K562 (cell line): ENCODE measurements around the gene VEZF1. TPM values are rescaled to one million over a fixed set of nuclear protein-coding genes. Genes with fewer than 3 reads are reported as not detected.

Source experiments
- ATAC-seq: fragments of 200-7000 bp; cut with Tn5 transposase; 3 replicates; pipeline ENCODE4 v1.9.1; 2020; ENCODE audit warnings: moderate library complexity
- BruUV-seq: library from RNA; stranded (reverse); fragments of 400-500 nt; replicated peaks from 2 replicates; lab custom pipeline; 2021; lab: Mats Ljungman, UMichigan
- CTCF ChIA-PET: fragments of 300-600 bp; formaldehyde crosslinking; extraction: SDS; loops from one replicate; lab custom pipeline; 2021; ENCODE audit warnings: low intra/inter-chr PET ratio; lab: Yijun Ruan, JAX
- POLR2A ChIA-PET: fragments of 300-600, 350-650 bp; sonication (Branson Sonifier 250); formaldehyde crosslinking; extraction: SDS; loops from one replicate; lab custom pipeline; 2021; ENCODE audit warnings: antibody characterized with exemption, inconsistent platforms; lab: Yijun Ruan, JAX
- DNase-seq, 4 experiments: peaks; one replicate each; pipeline versions ENCODE4 v3.0.0 to v3.0.0-alpha.2; 2011 to 2018; ENCODE audit warnings: low spot score in 3 of 4, mixed read lengths in 3 of 4; ENCODE audit errors: extremely low read depth in 1 of 4
- FAIRE-seq: peaks from 2 replicates; lab custom pipeline; 2011; peaks lifted over from hg19 to GRCh38; lab: Jason Lieb, UNC
- H2AFZ ChIP-seq: 2 replicates; pipeline ENCODE4 v1.6.0; 2011; ENCODE audit warnings: low read depth, low read length, control low read depth, inconsistent platforms
- H3K27ac ChIP-seq: fragments of 200-600 bp; 3 replicates; pipeline ENCODE4 v1.8.0; 2011; ENCODE audit warnings: low read depth, mild to moderate bottlenecking, control low read depth, inconsistent platforms, low read length, moderate library complexity, mixed read lengths; ENCODE audit errors: extremely low read depth
- H3K27me3 ChIP-seq, 2 experiments: fragments of 300-600 bp in 1 of 2; 2 replicates in 1 of 2; 3 replicates in 1 of 2; pipeline versions ENCODE4 v1.6.0 to v1.8.0; 2011; ENCODE audit warnings: inconsistent platforms in 2 of 2, low read length in 2 of 2, mild to moderate bottlenecking in 1 of 2, mixed read lengths in 1 of 2, moderate library complexity in 1 of 2; ENCODE audit not compliant: control insufficient read depth in 2 of 2, insufficient read depth in 2 of 2
- H3K36me3 ChIP-seq: fragments of 300-600 bp; 3 replicates; pipeline ENCODE4 v1.8.0; 2011; ENCODE audit warnings: mild to moderate bottlenecking, low read length, inconsistent platforms; ENCODE audit not compliant: control insufficient read depth, insufficient read depth
- H3K4me1 ChIP-seq, 2 experiments: fragments of 200-600 bp in 1 of 2; replicated peaks in 1 of 2; 2 replicates in 1 of 2; 3 replicates in 1 of 2; pipeline versions ENCODE4 v1.5.1 to v1.8.0; 2011; ENCODE audit warnings: inconsistent platforms in 2 of 2, low read length in 2 of 2, mild to moderate bottlenecking in 1 of 2, mixed read lengths in 1 of 2, moderate library complexity in 1 of 2; ENCODE audit not compliant: control insufficient read depth in 2 of 2, insufficient read depth in 2 of 2
- H3K4me2 ChIP-seq: 2 replicates; pipeline ENCODE4 v1.6.1; 2011; ENCODE audit warnings: low read length, control low read depth, inconsistent platforms, mixed read lengths; ENCODE audit not compliant: insufficient read depth
- H3K4me3 ChIP-seq: fragments of 200-600 bp; sonication (generic), shearing (Covaris generic); 2 replicates; pipeline ENCODE4 v1.5.1; 2016; ENCODE audit warnings: control low read depth, inconsistent platforms
- H3K79me2 ChIP-seq: fragments of 200-600 bp; 3 replicates; pipeline ENCODE4 v1.8.0; 2011; ENCODE audit warnings: low read length, inconsistent platforms; ENCODE audit not compliant: control insufficient read depth, insufficient read depth
- H3K9ac ChIP-seq, 2 experiments: 2 replicates each; pipeline versions ENCODE4 v1.6.0 to v1.6.1; 2011; ENCODE audit warnings: low read depth in 2 of 2, low read length in 2 of 2, control low read depth in 1 of 2, inconsistent platforms in 1 of 2, mild to moderate bottlenecking in 1 of 2, mixed read lengths in 1 of 2; ENCODE audit not compliant: insufficient read depth in 1 of 2
- H3K9me1 ChIP-seq: one replicate; pipeline ENCODE4 v1.6.0; 2011; ENCODE audit warnings: inconsistent platforms, mild to moderate bottlenecking, low read length, moderate library complexity; ENCODE audit not compliant: control insufficient read depth, insufficient read depth
- H3K9me3 ChIP-seq: replicated peaks from 2 replicates; pipeline ENCODE4 v1.5.1; 2011; ENCODE audit warnings: low read depth, low read length, inconsistent platforms; ENCODE audit not compliant: control insufficient read depth, insufficient read depth
- H4K20me1 ChIP-seq: replicated peaks from 2 replicates; pipeline ENCODE4 v1.6.1; 2011; ENCODE audit warnings: low read length, inconsistent platforms, mixed read lengths; ENCODE audit not compliant: control insufficient read depth, insufficient read depth
- KAT7 ChIP-seq: sonication (generic); formaldehyde crosslinking; IDR thresholded peaks from 2 replicates; pipeline ENCODE4 v1.8.0; 2022; ENCODE audit warnings: missing genetic modification reagents, mild to moderate bottlenecking, borderline replicate concordance
- MEIS2 ChIP-seq: fragments of 450-650 bp; IDR thresholded peaks from 2 replicates; pipeline ENCODE4 v1.6.1; 2014; ENCODE audit warnings: mild to moderate bottlenecking; ENCODE audit not compliant: partially characterized antibody
- ZNF174 ChIP-seq: fragments of 250-450 bp; sonication (Bioruptor Pico); IDR thresholded peaks from 2 replicates; pipeline ENCODE4 v1.4.0; 2020; ENCODE audit warnings: mild to moderate bottlenecking
- ZNF318 ChIP-seq, 2 experiments: fragments of 450-650 bp; IDR thresholded peaks; 2 replicates each; pipeline ENCODE4 v1.6.1; 2016; ENCODE audit warnings: mild to moderate bottlenecking in 2 of 2, borderline replicate concordance in 1 of 2, low read depth in 1 of 2, moderate library complexity in 1 of 2
- ZNF586 ChIP-seq: fragments of 450-650 bp; formaldehyde crosslinking; conservative IDR thresholded peaks from 2 replicates; pipeline ENCODE4 v1.4.0; 2020; ENCODE audit warnings: mild to moderate bottlenecking, moderate library complexity
- WGBS: fragments of 100-300 bp; shearing (Covaris generic); methylation state at CpG from one replicate; pipeline ENCODE4 v1.1.6; 2016; ENCODE audit warnings: low coverage, mixed read lengths; ENCODE audit not compliant: insufficient coverage; ENCODE audit errors: missing lambda C conversion rate; 5-methylcytosine and 5-hydroxymethylcytosine counted together
- in situ Hi-C: fragments of 300-500 bp; cut with MboI; formaldehyde crosslinking; loops from 4 replicates; pipeline ENCODE4 v1.15.0; 2018; ENCODE audit warnings: inconsistent platforms, mixed read lengths
- intact Hi-C: fragments of 100-400 bp; cut with micrococcal nuclease; formaldehyde crosslinking; loops from 2 replicates; pipeline ENCODE4 v1.14.2; 2022
- polyA plus RNA-seq, 8 experiments: library from polyadenylated mRNA; depleted of rRNA in 4 of 8; stranded (reverse) in 5 of 8; unstranded in 3 of 8; fragments of >200 nt; fragmentation: Nextera tagmentation in 2 of 8; fragmentation: Illumina TruSeq in 1 of 8; extraction: Ambion mirVana in 2 of 8; extraction: Trizol in 1 of 8; gene quantifications; 2 replicates each; pipeline versions ENCODE4 v1.2.1 to v1.2.3, GENCODE V29; 2011 to 2014; ENCODE audit warnings: inconsistent platforms in 1 of 8, missing spikeins in 1 of 8
- total RNA-seq, 7 experiments: library from RNA; depleted of rRNA in 6 of 7; stranded (reverse); fragments of >200 nt in 6 of 7; fragmentation: Illumina TruSeq in 2 of 7; extraction: Trizol in 2 of 7; gene quantifications; 2 replicates each; pipeline versions ENCODE4 v1.2.1 to v1.2.3, GENCODE V29; 2011 to 2021; ENCODE audit warnings: low replicate concordance in 1 of 7

Gene VEZF1
- total and polyA plus RNA-seq, 9 of the 15 experiments (the other 6 are each of a cell fraction or from before 2014, with no cell fraction given), result 9.5 to 33.4 (median 22.1) TPM

GRCh38 chr17:57983446-57983845 lies 4.6 kb downstream of the VEZF1 start:
- POLR2A ChIA-PET, result interaction anchor here (0.7 to 1.2 kb wide), 2 partner anchors 8 to 95 kb away, joined by 3 to 4 read pairs; no protein-coding TSS in a partner anchor
- no TSS peak for BruUV-seq
- TF ChIP-seq ZNF586 (CRISPR knock-in tag), result no peak
- no peaks in the 10 kb centered on the region for H3K9me3 ChIP-seq
- no peaks in the 10 kb centered on the region for H3K27me3 ChIP-seq
- H3K36me3 ChIP-seq, result peaks cover 66% of the 10 kb centered on the region
- intact Hi-C loops, result no loop called here
- CTCF ChIA-PET, result no interaction called here
- no peak overlapping the region for H3K27ac ChIP-seq
- no peak overlapping the region for H3K4me2 ChIP-seq
- H4K20me1 ChIP-seq, result peaks cover 5% of the 10 kb centered on the region; the same call in 1 of the 2 replicates
- 93% methylated on average over 1 of the region's 1 CpG for WGBS
- H3K4me3 ChIP-seq, result no peak overlapping the region
- in situ Hi-C loops, result no loop called here
- H2AFZ ChIP-seq, result no peak overlapping the region
- no peak for ATAC-seq
- no peaks in the 10 kb centered on the region for H3K9me1 ChIP-seq
- peak; percentile 62 for FAIRE-seq
- DNase-seq, result no peak
- peaks cover 8 to 14% of the 10 kb centered on the region in 2 experiments; a peak in 3 of 5 replicates for H3K4me1 ChIP-seq
- peaks cover 59% of the 10 kb centered on the region for H3K79me2 ChIP-seq
- no peak overlapping the region for H3K9ac ChIP-seq

- H3K79me2 ChIP-seq, result peaks cover 58% of the 10 kb centered on the region
- 68% methylated on average over 14 of the region's 14 CpGs for WGBS
- peaks cover 5% of the 10 kb centered on the region; the same call in 1 of the 2 replicates for H4K20me1 ChIP-seq
- POLR2A ChIA-PET, result interaction anchor here (0.6 to 2.6 kb wide), 4 partner anchors 9 to 94 kb away, joined by 3 to 11 read pairs (median 4); no protein-coding TSS in a partner anchor
- no peak overlapping the region for H3K4me3 ChIP-seq
- no peak overlapping the region for H2AFZ ChIP-seq
- in situ Hi-C loops (no loop called here), intact Hi-C loops (no loop called here)
- peaks cover 74% of the 10 kb centered on the region for H3K36me3 ChIP-seq
- no peak overlapping the region for H3K9ac ChIP-seq
- DNase-seq (no peak), ATAC-seq (no peak), FAIRE-seq (no peak)
- no TSS peak for BruUV-seq
- H3K9me1 ChIP-seq, result no peaks in the 10 kb centered on the region
- no peak overlapping the region for H3K27ac ChIP-seq
- no peaks in the 10 kb centered on the region for H3K27me3 ChIP-seq
- CTCF ChIA-PET, result no interaction called here
- H3K9me3 ChIP-seq, result no peaks in the 10 kb centered on the region
- peaks cover 6 to 14% of the 10 kb centered on the region in 2 experiments; a peak in 3 of 5 replicates for H3K4me1 ChIP-seq
- no peak overlapping the region for H3K4me2 ChIP-seq
- TF ChIP-seq MEIS2 (peak; percentile 23), ZNF174 (CRISPR knock-in tag) (no peak), KAT7 (CRISPR knock-in tag) (no peak), ZNF318 (IDR thresholded peaks at IDR 0.05; ENCODE audit: borderline replicate concordance in 1 of 2, low read depth in 1 of 2) (no peak)
These were observed 5.4 kb downstream of the VEZF1 start for GRCh38 chr17:57982452-57983170.
